GM23248 (cell line): Measurements from ENCODE around the gene CDC73. TPM values are rescaled to one million over a fixed set of nuclear protein-coding genes. Genes with fewer than 3 reads are reported as not detected.

Experiments
- DNase-seq: peaks from one replicate; pipeline ENCODE4 v3.0.0-alpha.2; 2015
- H2AFZ ChIP-seq: fragments of 200-600 bp; sonication (generic); 2 replicates; pipeline ENCODE4 v1.6.1; 2016; ENCODE audit warnings: antibody characterized with exemption
- H3F3A ChIP-seq: fragments of 200-600 bp; sonication (generic); 2 replicates; pipeline ENCODE4 v1.6.1; 2016; ENCODE audit warnings: mild to moderate bottlenecking, antibody characterized with exemption, mixed run types; ENCODE audit not compliant: insufficient read depth
- H3K27ac ChIP-seq: fragments of 200-600 bp; sonication (generic); 2 replicates; pipeline ENCODE4 v1.5.1; 2016; ENCODE audit warnings: mild to moderate bottlenecking
- H3K27me3 ChIP-seq: fragments of 200-600 bp; sonication (generic); replicated peaks from 2 replicates; pipeline ENCODE4 v1.6.1; 2016; ENCODE audit warnings: mild to moderate bottlenecking; ENCODE audit not compliant: insufficient read depth
- H3K36me3 ChIP-seq: fragments of 200-600 bp; sonication (generic); 2 replicates; pipeline ENCODE4 v1.6.1; 2016; ENCODE audit warnings: low read depth, mild to moderate bottlenecking
- H3K4me1 ChIP-seq: fragments of 200-600 bp; sonication (generic); 2 replicates; pipeline ENCODE4 v1.6.1; 2016; ENCODE audit warnings: mild to moderate bottlenecking; ENCODE audit not compliant: insufficient read depth
- H3K4me2 ChIP-seq: fragments of 200-600 bp; sonication (generic); one replicate; pipeline ENCODE4 v1.6.1; 2016; ENCODE audit warnings: mild to moderate bottlenecking; ENCODE audit not compliant: unreplicated experiment
- H3K4me3 ChIP-seq: fragments of 200-600 bp; sonication (generic); 2 replicates; pipeline ENCODE4 v1.5.1; 2016; ENCODE audit warnings: mild to moderate bottlenecking
- H3K79me2 ChIP-seq: fragments of 200-600 bp; sonication (generic); 2 replicates; pipeline ENCODE4 v1.6.1; 2016; ENCODE audit warnings: mild to moderate bottlenecking; ENCODE audit not compliant: insufficient read depth
- H3K9ac ChIP-seq: fragments of 200-600 bp; sonication (generic); 2 replicates; pipeline ENCODE4 v1.6.1; 2016; ENCODE audit warnings: mild to moderate bottlenecking
- H3K9me2 ChIP-seq: fragments of 200-600 bp; sonication (generic); 2 replicates; pipeline ENCODE4 v1.6.1; 2016; ENCODE audit warnings: mixed run types, mild to moderate bottlenecking, moderate library complexity; ENCODE audit not compliant: insufficient read depth
- H3K9me3 ChIP-seq: fragments of 200-600 bp; sonication (generic); one replicate; pipeline ENCODE4 v1.6.1; 2017; ENCODE audit warnings: low read depth
- H4K20me1 ChIP-seq: fragments of 200-600 bp; sonication (generic); 2 replicates; pipeline ENCODE4 v1.6.0; 2016; ENCODE audit not compliant: insufficient read depth
- EZH2 ChIP-seq: fragments of 200-600 bp; sonication (generic); IDR thresholded peaks from 2 replicates; pipeline ENCODE4 v1.6.1; 2018; ENCODE audit warnings: antibody characterized with exemption, mild to moderate bottlenecking; ENCODE audit not compliant: insufficient read depth, poor library complexity, severe bottlenecking
- EZH2phosphoT487 ChIP-seq: fragments of 200-600 bp; sonication (generic); IDR thresholded peaks from 2 replicates; pipeline ENCODE4 v1.6.1; 2018; ENCODE audit warnings: antibody characterized with exemption, moderate library complexity, mild to moderate bottlenecking, low read depth; ENCODE audit not compliant: insufficient read depth
- WGBS, 2 experiments: methylation state at CpG; one replicate each; pipeline ENCODE4 v1.1.6; 2015 to 2017; ENCODE audit warnings: low lambda C conversion rate in 2 of 2, low coverage in 1 of 2; ENCODE audit errors: missing lambda C conversion rate in 2 of 2; 5-methylcytosine and 5-hydroxymethylcytosine counted together
- in situ Hi-C: fragments of 300-500 bp; cut with MboI; formaldehyde crosslinking; loops from 2 replicates; pipeline ENCODE4 v1.15.0; 2020
- polyA plus RNA-seq: library from polyadenylated mRNA; unstranded; fragments of >200 nt; fragmentation: Nextera tagmentation; extraction: Ambion mirVana; gene quantifications from 2 replicates; pipeline ENCODE4 v1.2.1, GENCODE V29; 2016
- total RNA-seq: library from RNA; depleted of rRNA; stranded (reverse); fragments of >200 nt; shearing (Covaris generic); gene quantifications from 2 replicates; pipeline ENCODE4 v1.2.3, GENCODE V29; 2014

The CDC73 gene
- total and polyA plus RNA-seq, 2 experiments from 2014 or later: 29.1 to 50.9 TPM

DNA sequence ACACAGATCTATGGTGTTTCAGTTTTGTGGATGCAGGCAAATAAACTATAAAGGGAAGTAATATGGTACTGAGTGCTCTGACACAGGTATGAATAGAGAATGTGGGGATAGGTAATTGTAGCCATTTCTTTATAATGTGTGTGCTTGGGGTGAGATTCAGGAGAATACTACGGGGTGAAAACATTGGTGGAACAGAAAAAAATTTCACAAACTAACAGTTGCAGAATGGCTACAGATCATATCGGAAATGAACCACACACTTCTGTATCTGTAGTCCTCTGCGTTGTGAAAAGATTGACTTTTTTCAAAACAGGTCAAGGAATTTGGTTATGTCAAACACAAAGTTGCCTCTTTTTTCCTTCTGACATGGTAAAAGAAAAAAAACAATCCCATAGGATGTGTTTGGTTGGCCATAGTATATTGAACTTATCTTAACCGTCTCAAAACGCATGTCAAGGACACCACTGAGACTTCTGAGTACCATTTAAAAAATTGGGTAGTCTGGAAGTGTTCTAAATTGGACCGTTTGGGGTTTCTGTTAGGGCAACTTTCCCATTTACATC is 1.1 kb upstream of the CDC73 start:
- DNase-seq: no peak
- peaks cover 35% of the 10 kb centered on the region for H3K79me2 ChIP-seq
- TF ChIP-seq EZH2phosphoT487 (no peak), EZH2 (no peak)
- H3K9me3 ChIP-seq: no peaks in the 10 kb centered on the region
- peak overlapping the region; percentile 96 for H2AFZ ChIP-seq
- peak overlapping the region; percentile 87 for H3K4me2 ChIP-seq
- peaks cover 24% of the 10 kb centered on the region for H3K4me1 ChIP-seq
- peaks cover 14% of the 10 kb centered on the region for H3F3A ChIP-seq
- 49 to 50% methylated on average over 6 of the region's 6 CpGs for WGBS, 2 experiments
- in situ Hi-C loops: no loop called here
- peaks cover 3% of the 10 kb centered on the region; the same call in 1 of the 2 replicates for H3K36me3 ChIP-seq
- peaks cover 9% of the 10 kb centered on the region; the same call in 1 of the 2 replicates for H4K20me1 ChIP-seq
- H3K9ac ChIP-seq: peak overlapping the region; percentile 95
- no peaks in the 10 kb centered on the region for H3K27me3 ChIP-seq
- peak overlapping the region; percentile 96 for H3K4me3 ChIP-seq
- no peaks in the 10 kb centered on the region for H3K9me2 ChIP-seq
- no peak overlapping the region for H3K27ac ChIP-seq

GRCh38 chr1:193123751-193124150 is 1.9 kb downstream of the CDC73 start:
- Histone ChIP-seq H3K27me3 (no peaks in the 10 kb centered on the region), H3K79me2 (peaks cover 65% of the 10 kb centered on the region), H3K9ac (peak overlapping the region; percentile 95), H4K20me1 (peaks cover 9% of the 10 kb centered on the region; the same call in 1 of the 2 replicates), H3K27ac (no peak overlapping the region), H3K4me1 (peaks cover 18% of the 10 kb centered on the region), H3K9me3 (no peaks in the 10 kb centered on the region), H2AFZ (no peak overlapping the region), H3F3A (peaks cover 7% of the 10 kb centered on the region), H3K4me2 (peak overlapping the region; percentile 89), H3K9me2 (no peaks in the 10 kb centered on the region), H3K4me3 (peak overlapping the region; percentile 96), H3K36me3 (peaks cover 11% of the 10 kb centered on the region)
- DNase-seq: no peak
- in situ Hi-C loops: no loop called here
- TF ChIP-seq EZH2 (no peak), EZH2phosphoT487 (no peak)

GRCh38 chr1:193125369-193125768 is 3.5 kb downstream of the CDC73 start:
- peaks cover 9% of the 10 kb centered on the region; the same call in 1 of the 2 replicates for H4K20me1 ChIP-seq
- no peak overlapping the region for H3K4me2 ChIP-seq

DNA sequence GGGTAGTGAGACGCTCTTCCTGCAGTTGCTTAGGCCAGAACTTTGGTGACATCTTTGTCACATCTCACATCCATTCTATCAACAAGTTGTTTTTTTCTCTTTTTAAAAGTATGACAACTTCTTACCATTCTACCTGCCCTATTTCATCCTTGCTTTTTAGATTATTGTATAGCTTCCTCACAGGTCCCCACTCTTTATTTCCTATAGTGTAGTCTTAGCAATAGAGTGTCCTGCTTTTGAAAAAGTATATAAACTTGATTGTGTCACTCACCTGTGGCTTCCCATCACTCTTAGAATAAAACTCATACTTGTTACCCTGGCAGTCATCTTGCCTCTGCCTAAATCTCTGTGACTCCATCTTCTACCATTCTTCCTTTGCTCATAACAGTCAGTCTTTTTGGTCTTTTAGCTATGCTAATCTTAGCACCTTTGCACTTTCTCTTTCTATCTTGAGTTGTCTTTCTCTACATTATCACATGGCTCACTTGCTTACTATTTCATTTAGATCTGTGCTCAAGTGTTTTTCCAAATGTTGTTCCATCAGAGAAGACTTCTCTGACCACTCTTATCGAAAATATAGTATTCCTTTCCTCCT is 9.5 kb downstream of the CDC73 start:
- H3K36me3 ChIP-seq: peaks cover 52% of the 10 kb centered on the region
- H3K27me3 ChIP-seq: no peaks in the 10 kb centered on the region
- no peak overlapping the region for H3K4me3 ChIP-seq
- H3F3A ChIP-seq: 0 out of 2 replicates have a peak, but pooled peaks cover under 1% of the 10 kb centered on the region
- H2AFZ ChIP-seq: no peak overlapping the region
- no peak overlapping the region for H3K4me2 ChIP-seq
- H3K9ac ChIP-seq: no peak overlapping the region
- H3K79me2 ChIP-seq: peaks cover 100% of the 10 kb centered on the region
- no peaks in the 10 kb centered on the region for H3K9me2 ChIP-seq
- H3K27ac ChIP-seq: no peak overlapping the region
- TF ChIP-seq EZH2phosphoT487 (no peak), EZH2 (no peak)
- no peak for DNase-seq
- 73 to 79% methylated on average over 2 of the region's 2 CpGs for WGBS, 2 experiments
- in situ Hi-C loops: no loop called here
- no peaks in the 10 kb centered on the region for H4K20me1 ChIP-seq
- H3K4me1 ChIP-seq: no peaks in the 10 kb centered on the region
- no peaks in the 10 kb centered on the region for H3K9me3 ChIP-seq

More at GRCh38 chr1:193125369-193125768, 3.5 kb downstream of the CDC73 start:
- H3K36me3 ChIP-seq: peaks cover 20% of the 10 kb centered on the region
- H3F3A ChIP-seq: peaks cover 7% of the 10 kb centered on the region
- H3K9me3 ChIP-seq: no peaks in the 10 kb centered on the region
- in situ Hi-C loops: no loop called here
- H3K9ac ChIP-seq: no peak overlapping the region
- no peak overlapping the region for H2AFZ ChIP-seq
- H3K4me1 ChIP-seq: peaks cover 18% of the 10 kb centered on the region
- peaks cover 82% of the 10 kb centered on the region for H3K79me2 ChIP-seq
- 91 to 93% methylated on average over 6 of the region's 6 CpGs for WGBS, 2 experiments
- no peak for DNase-seq
- TF ChIP-seq EZH2 (no peak), EZH2phosphoT487 (no peak)
- H3K27ac ChIP-seq: no peak overlapping the region
- no peak overlapping the region for H3K4me3 ChIP-seq
- no peaks in the 10 kb centered on the region for H3K27me3 ChIP-seq
- H3K9me2 ChIP-seq: no peaks in the 10 kb centered on the region
